Dedifferentiated amniotic fluid mesenchymal stem cell (primary cell): ENCODE data around the gene RUFY3.
"Not testable (repeated sequence)": the region's sequence is repeated elsewhere in the genome, so short reads cannot be mapped to it uniquely, and the experiment has no call there.

Source experiments
- DNase-seq: peaks from one replicate; pipeline ENCODE4 v3.0.0-alpha.2; 2016; ENCODE audit errors: extremely low spot score

The RUFY3 gene

DNA sequence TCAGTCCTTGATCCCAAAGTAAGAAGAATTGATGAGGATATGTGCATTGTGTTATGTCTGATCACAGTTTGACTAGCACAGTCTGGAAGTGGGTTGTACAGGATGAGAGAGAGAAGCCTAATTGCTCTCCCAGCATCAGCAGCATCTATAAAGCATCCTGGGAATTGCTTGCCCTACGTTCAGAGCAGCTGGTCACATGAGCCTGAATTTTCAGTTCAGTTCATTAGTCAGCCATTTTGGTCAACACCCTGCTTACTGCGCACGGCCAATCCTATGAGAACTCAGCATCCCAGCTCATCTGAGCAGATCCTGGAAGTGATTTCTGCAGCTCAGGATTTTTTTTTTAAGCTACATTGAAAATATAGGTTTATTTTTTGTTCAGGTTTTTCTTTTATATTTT is at the start of gene RUFY3:
Gene RUFY3, plus strand, starts transcription at position 218 of the 400 bp plus-strand sequence. CDS start 610 bp downstream, outside the sequence.
- peak; percentile 93 for DNase-seq

DNA sequence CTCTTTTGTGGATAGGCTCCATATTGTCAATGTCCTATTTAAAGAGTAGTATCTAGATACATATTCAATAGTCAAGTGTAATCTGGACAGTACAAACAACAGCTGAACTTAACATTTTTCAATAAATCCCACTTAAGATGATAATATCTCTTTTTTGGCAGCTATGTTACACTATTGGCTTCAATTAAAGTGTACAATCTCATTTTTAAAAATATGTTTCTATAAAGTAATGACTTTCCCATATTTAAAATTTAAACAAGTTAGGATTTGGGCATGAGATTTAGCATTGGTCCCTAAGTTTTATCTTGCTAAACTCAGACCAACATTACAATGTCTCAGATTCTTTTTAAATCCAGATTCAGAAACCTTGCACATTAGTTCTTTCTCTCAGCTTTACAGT is 47.6 kb upstream of the RUFY3 start:
- DNase-seq, result no peak

DNA sequence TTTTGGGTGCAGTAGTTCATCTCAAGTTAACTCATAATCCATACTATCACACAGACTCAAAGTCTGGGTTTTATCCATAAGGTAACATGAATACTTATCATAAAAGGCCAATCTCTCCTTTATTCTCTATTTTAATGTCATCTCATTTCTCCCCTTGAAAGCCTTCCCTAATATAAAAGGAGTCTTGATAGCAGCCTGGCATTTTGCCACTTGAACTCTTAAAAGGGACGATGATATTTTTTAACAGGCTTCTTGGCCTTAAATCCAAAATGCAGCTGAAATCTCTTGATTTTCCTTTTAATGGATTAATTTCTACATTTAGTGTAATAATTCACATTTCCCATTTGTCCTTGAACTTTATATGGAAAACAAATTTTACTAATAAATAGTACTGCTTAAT is 47.0 kb upstream of the RUFY3 start:
- no peak for DNase-seq

- DNase-seq, result no peak
These were observed 45.1 kb upstream of the RUFY3 start for GRCh38 chr4:70676554-70677090.

- DNase-seq, result no peak
These were observed 43.3 kb upstream of the RUFY3 start for GRCh38 chr4:70678383-70678999.

DNA sequence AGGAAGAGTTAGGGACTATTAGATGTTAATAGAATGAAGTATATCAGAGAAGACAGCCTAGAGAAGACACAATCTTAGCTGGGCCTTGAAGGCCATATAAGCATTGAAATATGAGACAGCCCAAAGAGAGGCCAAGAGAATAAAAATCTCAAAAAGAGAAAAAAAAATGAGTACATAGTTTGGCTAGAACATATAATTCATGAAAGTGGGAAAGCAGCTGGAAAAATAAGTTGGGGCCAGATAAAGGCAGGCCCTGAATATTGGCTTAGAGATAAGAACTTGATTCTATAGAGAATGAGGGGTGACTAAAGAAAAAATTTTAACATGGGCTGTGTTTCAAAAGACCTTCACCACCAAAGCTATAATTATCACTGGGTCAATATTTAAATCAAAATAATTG is 40.8 kb upstream of the RUFY3 start:
- DNase-seq, result no peak

- DNase-seq, result no peak
These were observed 40.1 kb upstream of the RUFY3 start for GRCh38 chr4:70681704-70682103.

DNA sequence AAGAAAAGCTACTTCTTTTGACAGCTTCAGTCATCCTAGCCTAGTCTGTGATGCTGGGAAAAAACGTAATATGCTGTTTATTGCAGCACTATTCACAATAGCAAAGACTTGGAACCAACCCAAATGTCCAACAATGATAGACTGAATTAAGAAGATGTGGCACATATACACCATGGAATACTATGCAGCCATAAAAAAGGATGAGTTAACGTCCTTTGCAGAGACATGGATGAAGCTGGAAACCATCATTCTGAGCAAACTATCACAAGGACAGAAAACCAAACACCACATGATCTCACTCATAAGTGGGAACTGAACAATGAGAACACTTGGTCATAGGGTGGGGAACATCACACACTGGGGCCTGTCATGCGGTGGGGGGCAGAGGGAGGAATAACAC is 39.6 kb upstream of the RUFY3 start:
- not testable (repeated sequence) for DNase-seq

GRCh38 chr4:70687392-70687791 is 34.4 kb upstream of the RUFY3 start:
- DNase-seq, result no peak

GRCh38 chr4:70687821-70688794 is 33.7 kb upstream of the RUFY3 start, which contains the start of gene UTP3:
TSS of gene UTP3 (plus strand) at chr4:70688532. CDS start at chr4:70688678, 146 bp downstream.
- DNase-seq, result peak; percentile 100

DNA sequence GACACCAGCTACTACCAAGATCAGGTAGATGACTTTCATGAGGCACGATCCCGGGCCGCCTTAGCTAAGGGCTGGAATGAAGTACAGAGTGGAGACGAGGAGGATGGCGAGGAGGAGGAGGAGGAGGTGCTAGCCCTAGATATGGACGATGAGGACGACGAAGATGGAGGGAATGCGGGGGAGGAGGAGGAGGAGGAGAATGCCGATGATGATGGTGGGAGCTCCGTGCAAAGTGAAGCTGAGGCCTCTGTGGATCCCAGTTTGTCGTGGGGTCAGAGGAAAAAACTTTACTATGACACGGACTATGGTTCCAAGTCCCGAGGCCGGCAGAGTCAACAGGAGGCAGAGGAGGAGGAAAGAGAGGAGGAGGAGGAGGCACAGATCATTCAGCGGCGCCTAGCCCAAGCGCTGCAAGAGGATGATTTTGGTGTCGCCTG is 33.0 kb upstream of the RUFY3 start:
- DNase-seq, result no peak

DNA sequence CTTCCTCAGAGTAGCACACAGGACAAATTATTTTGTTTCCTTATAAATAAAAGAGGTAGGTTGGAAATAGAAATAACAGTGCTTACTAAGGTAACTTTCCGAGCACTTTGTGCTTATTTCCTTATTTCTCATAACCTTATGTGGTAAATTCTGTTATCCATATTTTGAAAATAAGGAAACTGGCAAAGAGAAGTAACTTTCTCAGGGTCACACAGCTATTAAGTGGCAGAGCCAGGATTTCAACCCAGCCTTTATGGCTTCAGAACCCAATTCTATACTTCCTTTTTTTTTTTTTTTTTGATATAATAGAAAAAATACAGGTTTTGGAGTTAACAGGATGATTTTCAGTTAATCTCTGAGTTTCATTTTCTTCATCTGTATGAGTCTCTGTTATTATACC is 30.1 kb upstream of the RUFY3 start:
- no peak for DNase-seq

DNA sequence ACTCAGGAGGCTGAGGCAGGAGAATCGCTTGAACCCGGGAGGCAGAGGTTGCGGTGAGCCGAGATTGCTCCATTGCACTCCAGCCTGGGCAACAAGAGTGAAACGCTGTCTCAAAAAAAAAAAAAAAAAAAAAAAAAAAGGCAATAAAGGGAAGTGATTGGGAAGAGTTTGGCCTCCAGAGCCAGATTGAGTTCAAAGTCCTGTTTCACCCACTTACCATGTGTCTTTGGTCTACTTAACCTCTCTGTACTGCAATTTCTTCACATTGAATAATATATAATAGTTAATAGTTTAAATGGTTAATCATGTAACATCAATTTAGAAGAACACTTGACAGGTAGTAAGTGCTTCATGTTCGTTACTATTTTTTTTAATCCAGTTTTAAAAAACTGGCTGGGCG is 27.1 kb upstream of the RUFY3 start:
- DNase-seq, result not testable (repeated sequence)

GRCh38 chr4:70698435-70698834 is 23.3 kb upstream of the RUFY3 start:
- not testable (repeated sequence) for DNase-seq

- DNase-seq, result no peak
These were observed 21.1 kb upstream of the RUFY3 start for GRCh38 chr4:70700712-70701111.

DNA sequence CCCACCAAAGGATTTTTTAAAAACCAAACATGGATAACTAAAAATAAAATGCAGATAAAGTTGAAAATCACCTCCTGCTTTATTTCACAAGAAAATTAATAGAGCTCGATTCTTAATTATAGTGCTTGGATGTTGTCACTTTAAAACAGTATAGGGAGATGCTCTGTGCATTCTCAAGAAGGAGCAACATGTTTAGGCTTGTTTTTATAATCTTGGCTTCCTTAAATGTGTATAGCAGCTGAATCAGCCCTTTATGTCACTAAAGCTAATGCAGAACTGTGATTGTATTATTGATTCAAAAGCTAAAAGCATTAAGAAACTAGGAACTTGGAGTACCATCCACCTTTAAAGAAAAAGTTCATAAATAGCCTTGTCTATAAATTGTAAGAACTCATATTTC is 20.5 kb upstream of the RUFY3 start:
- no peak for DNase-seq

DNA sequence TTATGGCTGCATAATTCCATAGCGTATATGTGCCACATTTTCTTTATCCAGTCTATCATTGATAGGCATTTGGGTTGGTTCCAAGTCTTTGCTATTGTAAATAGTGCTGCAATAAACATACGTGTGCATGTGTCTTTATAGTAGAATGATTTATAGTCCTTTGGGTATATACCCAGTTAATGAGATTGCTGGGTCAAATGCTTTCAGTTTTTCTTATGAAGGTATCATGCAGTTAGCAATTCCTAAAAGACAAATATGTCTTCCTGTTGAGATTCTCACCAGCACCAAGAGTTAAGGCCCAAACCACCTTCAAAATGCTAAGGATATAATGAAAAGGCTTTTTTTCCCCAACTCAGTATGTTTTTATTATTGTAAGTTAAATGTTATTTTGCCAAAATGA is 19.2 kb upstream of the RUFY3 start:
- not testable (repeated sequence) for DNase-seq

DNA sequence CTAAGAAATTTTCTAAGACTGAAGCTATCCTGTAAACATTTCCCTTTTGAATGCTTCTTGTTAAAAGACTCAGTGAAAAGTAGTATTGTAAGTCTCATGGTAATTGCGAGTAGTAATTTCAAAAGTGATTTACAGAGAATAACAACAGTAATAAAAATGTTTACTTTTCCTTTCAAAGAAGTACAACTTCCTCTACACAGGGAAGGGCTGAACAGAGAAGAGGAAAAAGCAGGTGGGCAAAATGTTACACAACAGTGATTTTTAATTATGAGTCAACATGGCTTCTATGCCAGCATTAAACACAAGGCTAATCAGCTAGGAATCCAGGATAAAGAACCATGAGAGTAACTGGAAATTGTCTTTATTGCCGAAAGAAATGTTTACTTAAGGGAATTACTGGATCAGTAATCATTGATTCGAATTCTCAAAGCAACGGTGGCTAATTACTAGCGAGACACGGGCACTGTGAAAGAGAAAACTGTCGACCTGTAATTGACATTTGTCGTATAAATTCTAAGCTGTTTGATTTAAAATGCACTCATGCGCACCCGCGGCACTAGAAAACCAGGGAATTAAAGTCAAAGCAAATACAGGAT is 18.0 kb upstream of the RUFY3 start:
- DNase-seq, result no peak

- peak; percentile 48 for DNase-seq
These were observed 17.4 kb upstream of the RUFY3 start for GRCh38 chr4:70704215-70704930.

DNA sequence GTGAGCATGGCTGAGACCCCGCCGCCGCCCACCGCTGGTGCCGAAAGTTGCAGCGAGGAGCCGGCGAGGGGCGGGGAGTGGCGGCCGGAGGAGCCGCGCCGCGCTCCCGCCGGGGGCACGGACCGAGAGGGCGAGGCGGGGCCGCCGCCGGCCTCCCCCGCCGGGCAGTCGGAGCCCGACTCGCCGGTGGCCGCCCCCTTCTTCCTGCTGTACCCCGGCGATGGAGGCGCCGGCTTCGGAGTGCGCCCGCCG is 16.9 kb upstream of the RUFY3 start:
- DNase-seq, result no peak

DNA sequence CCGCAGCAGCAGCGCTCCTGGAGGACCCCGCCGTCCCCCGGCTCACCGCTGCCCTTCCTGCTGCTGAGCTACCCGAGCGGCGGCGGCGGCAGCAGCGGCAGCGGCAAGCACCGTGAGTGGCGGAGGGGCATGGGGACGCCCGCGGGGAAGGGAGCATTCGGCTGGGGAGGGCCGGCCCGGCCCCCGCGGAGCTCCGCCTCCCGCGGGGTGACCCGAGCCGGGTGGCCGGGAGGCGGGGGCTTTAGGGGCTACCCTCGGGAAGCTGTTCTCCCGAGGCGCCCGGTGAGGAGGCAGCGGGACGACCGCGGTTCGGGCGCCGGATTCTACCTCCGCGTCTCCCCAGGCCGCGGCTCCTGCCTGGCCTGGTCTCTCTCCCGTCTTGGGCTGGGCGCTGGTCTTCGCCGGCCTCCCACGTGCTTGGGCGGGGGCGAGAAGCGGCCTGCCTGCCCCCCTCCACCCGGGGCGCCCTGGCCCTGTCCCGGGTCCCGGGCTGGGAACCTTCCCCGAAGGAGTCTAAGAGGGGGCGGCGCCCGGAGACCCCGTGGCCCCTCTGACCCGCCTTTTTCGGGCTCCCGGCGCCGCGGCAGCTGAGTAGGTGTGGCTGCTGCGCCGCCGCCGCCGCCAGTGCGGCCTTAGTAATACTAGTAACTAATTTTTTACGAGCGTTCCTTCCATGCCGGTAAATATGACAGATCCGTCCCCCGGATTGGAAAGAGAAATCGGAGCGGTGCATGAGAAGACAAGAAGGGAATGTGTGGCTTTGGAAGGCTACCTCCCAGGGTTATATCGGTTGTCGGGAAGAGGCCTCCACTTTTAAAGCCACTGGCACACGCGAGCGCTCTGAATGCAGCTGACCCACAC is 16.4 kb upstream of the RUFY3 start:
- peak; percentile 45 for DNase-seq
